HT-29 (cell line): Measurements from ENCODE around the gene BNIP2. TPM values are rescaled to one million over a fixed set of nuclear protein-coding genes. Genes with fewer than 3 reads are reported as not detected.
A peak's percentile ranks its signal among the peaks of the same experiment; 100 is the strongest.
"Not testable (repeated sequence)": the region's sequence is repeated elsewhere in the genome, so short reads cannot be mapped to it uniquely, and the experiment has no call there.

ENCODE experiments used
- DNase-seq: peaks from one replicate; pipeline ENCODE4 v3.0.0-alpha.2; 2015; ENCODE audit warnings: low spot score
- total RNA-seq: library from RNA; depleted of rRNA; stranded (reverse); fragments of >200 nt; shearing (Covaris generic); gene quantifications from 2 replicates; pipeline ENCODE4 v1.2.3, GENCODE V29; 2014; rRNA removed

Gene BNIP2
- total RNA-seq, 1 experiment from 2014 or later = 58.8 TPM

DNA sequence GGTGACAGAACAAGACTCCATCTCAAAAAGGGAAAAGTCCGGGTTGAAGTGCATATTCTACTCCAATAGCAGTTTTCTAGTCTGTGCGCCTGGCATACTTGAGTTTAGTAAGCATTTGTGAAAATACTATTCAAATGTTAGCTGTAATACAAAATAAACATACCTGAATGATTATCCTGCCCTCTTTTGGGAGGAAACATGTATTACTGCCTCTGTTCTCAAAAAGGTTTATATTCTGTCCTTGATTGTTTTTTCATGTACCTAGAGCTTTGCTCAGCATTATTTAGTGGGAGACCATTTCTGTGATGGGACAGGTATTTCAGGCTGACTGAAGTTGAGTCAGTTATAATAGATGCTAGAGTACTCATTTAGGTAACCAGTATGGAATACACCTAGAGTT, 51.6 kb downstream of the BNIP2 start:
- DNase-seq = not testable (repeated sequence)

DNA sequence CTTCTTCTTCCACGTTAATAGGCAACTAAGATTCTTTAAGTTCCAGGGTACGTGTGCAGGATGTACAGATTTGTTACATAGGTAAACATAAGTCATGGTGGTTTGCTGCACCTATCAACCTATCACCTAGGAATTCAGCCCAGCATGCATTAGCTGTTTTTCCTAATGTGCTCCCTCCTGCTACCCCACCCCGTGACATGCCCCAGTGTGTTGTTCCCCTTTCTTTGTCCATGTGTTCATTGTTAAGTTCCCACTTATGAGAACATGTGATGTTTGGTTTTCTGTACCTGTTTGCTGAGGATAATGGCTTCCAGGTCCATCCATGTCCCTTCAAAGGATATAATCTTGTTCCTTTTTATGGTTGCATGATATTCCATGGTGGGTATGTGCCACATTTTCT, 52.9 kb downstream of the BNIP2 start:
- DNase-seq = no peak

DNA sequence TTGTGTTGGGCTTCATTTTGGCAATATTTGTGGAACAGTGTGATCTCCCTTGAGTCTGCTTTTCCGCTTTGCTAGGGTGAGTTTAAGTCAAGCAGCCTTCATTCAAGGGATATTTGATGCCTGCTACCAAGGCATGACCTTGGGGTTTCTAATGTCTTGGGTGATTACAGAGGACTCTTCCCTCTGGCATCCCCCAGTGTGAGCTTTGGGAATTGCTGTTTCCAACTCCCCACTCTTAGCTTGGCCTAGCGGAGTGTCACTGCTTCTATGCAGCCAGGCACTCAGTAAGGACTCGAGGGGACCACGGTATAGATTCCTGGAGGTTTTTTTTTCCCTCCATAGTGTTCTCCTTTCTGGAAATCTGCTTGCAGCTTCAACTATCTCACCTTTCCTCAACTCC, 56.4 kb downstream of the BNIP2 start:
- peak; percentile 65 for DNase-seq

DNA sequence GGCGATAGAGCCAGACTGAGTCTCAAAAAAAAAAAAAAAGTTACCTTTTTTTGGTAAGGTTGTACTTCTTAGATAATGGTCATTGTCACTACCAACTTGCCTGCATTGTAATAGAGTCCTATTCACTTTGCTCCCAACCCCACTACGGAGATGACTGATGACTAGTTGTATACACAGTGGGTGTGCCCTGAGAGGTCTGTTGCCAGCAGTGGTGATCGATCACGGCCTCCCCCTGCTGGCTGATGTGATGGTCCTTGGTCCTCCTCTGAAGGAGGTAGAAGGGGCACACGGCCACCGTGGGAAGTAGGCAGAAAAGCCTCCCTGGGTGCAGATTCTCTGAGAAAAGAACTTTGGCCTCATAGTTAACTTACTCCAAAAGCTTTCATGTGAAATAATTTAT, 66.8 kb downstream of the BNIP2 start:
- peak; percentile 88 for DNase-seq

DNA sequence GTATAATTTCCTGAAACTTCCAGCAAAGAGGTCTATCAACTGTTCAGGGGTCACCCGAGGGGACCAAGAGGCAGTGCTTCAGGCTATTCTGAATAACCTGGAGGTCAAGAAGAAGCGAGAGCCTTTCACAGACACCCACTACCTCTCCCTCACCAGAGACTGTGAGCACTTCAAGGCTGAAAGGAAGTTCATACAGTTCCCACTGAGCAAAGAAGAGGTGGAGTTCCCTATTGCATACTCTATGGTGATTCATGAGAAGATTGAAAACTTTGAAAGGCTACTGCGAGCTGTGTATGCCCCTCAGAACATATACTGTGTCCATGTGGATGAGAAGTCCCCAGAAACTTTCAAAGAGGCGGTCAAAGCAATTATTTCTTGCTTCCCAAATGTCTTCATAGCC, 70.7 kb downstream of the BNIP2 start:
- DNase-seq = no peak

DNA sequence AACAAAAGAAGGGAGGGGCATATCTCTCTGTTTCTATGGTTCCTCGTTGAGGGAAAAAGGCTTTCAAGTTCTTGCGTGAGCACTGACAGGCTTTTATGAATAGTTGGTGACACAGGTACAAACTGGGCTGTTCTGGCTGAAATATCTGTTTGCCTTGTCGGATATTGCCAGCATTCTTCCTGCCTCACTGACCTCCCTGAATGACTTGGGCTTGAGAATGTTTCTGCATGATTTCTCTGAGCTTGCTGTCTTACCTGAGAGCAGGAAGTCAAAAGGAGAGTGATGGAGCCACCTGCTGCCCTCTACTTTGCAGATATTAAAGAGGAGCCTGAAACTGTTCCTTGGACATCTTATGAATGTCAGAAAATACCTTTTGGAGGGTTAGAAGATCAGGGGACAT, 72.7 kb downstream of the BNIP2 start:
- DNase-seq = peak; percentile 88

DNA sequence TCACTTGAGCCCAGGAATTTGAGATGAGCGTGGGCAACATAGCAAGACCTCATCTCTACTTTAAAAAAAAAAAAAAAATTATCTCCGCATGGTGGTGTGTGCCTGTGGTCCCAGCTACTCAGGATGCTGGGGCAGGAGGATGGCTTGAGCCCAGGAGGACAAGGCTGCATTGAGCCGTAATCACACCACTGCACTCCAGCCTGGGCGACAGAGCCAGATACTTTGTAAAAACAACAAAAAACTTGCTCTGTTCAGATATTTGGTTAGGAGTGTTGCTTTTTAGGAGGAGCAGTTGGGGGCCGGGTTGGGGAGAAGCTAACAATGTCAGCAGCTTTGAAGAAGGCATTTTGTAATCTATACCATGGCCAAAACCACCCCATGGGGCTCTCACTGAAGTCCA, 73.5 kb downstream of the BNIP2 start:
- no peak for DNase-seq

DNA sequence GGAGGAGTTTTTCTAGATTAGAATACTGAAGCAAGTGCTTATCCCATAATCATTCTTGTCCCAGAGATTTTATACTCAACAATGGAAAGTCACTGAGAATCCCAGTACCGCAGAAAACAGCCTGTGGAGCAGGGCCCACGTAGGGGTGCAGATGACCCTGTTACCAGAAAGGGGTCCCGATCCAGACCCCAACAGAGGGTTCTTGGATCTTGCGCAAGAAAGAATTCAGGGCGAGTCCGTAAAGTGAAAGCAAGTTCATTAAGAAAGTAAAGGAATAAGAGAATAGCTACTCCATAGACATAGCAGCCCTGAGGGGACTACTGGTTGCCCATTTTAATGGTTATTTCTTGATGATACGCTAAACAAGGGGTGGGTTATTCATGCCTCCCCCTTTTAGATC, 75.0 kb downstream of the BNIP2 start:
- peak; percentile 50 for DNase-seq

DNA sequence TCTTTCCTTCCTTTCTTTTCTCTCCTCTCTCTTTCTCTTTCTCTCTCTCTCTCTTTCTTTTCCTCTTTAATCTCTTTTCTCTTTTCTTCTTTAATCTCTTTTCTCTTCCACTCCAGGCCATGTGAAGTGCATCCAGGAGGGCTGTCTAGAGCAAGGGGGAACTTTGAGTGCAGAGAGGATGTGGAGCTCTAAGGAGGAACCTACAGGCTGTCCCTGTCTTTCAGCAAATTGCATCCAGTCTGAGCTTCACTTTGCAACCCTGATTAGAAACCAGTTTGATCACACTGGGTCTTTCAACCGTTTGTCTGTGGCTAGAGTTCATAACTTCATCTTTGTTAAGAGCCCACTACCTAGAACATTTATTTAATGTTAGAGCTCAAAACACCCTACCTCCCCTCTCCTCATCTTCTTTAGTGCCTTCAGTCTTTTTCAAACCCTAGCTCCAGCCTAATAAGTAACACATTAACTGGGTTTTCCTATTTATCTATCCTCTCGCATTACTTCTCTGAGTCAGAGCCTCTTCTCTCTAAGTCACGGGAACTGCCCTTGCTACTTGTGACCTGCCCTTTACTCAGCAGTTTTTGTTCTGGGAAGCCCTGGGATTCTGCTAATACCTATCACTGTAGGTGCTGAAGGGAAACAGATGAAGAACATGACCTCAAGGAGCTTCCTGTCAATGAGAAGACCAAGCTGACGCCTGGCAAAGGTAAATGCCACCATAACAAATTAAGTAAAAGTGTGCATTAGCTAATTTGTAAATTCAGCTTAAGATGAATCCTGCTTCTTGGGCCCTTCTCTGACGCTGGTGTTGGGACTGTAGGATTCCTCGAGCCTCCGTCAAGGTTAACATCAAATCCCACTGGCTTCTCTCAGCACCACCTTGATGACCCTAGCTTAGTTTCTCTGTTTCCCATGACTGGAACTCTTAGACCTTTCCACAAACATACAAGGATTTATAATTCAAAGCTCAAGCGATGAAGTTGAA, 77.6 kb downstream of the BNIP2 start, which contains the start of gene GCNT3:
GCNT3 (plus strand) TSS at position 508 of the 985 bp plus-strand sequence. CDS start 6,456 bp downstream, outside the sequence.
- peak; percentile 96 for DNase-seq

DNA sequence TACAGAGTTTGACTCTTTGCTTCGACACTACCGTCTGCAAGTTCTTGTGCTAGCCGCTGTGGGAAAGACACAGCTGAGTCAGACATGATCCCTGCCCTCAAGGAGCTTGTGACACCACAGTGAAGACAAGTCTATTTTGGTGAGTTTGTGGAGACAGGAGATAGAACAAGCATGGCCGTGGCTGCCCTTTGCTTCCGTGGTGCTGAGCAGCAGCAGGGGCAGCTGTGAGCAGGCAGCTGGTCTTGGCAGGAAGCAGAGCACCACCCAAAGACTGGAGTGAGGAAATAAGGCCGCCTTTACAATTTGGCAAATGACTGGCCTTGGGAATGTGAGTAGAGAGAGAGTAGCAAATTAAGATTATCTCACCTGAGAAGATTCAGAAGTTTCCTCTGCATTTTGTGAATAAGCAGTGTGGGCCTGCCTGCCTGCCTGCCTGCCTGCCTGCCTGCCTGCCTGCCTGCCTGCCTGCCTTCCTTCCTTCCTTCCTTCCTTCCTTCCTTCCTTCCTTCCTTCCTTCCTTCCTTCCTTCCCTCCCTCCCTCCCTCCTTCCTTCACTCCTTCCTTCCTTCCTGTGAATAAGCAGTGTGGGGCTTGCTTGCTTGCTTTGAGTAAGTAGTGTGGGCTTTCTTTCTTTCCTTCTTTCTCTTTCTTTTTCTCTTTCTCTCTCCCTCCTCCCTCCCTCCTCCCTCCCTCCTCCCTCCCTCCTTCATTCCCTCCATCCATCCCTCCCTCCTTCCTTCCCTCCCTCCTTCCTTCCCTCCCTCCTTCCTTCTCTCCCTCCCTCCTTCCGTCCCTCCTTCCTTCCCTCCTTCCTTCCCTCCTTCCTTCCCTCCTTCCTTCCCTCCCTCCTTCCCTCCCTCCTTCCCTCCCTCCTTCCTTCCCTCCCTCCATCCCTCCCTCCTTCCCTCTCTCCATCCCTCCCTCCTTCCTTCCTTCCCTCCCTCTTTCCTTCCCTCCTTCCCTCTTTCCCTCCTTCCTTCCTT, 79.1 kb downstream of the BNIP2 start:
- DNase-seq = peak; percentile 53

Other genes with a start within 250 kb of the BNIP2 start
- gene GCNT3, start 77.5 kb downstream of the BNIP2 start, total RNA-seq = 154 and 164 TPM in 2 replicates
- gene GTF2A2, start 31.8 kb downstream of the BNIP2 start, total RNA-seq = 81.4 and 95.4 TPM in 2 replicates